Stimulated activated CD4-positive, alpha-beta T cell treated with anti-CD3 and anti-CD28 coated beads, Interleukin-12 subunit alpha, Interleukin-12 subunit beta, amount 100 ng/mL, for 48 hours (primary cell): Measurements from ENCODE around the gene AK4.
"Not testable (repeated sequence)": the region's sequence is repeated elsewhere in the genome, so short reads cannot be mapped to it uniquely, and the experiment has no call there.

Experiments
- DNase-seq, 3 donors: peaks; one replicate each; pipeline ENCODE4 v3.0.0-alpha.2; 2020; ENCODE audit warnings: low read depth in 2 of 3, low spot score in 1 of 3

AK4 gene

DNA sequence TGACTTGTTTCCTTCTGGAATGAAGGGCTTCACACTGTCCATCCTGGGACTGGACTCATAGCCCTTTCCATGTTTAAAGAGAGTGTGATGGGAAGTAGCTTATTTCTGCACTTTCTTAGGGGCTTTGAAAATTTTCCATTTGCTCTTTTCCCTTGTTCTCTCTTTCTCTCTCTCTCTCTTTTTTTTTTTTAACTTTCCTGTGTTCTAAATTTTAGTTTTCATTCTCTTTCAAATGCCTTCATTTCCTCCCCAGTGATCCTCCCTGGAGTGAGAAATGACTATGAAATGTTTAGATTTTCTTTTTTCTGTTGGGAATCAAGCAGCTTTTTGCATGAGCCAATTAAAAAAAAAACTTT lies 2.1 kb downstream of the AK4 start:
- no peak for DNase-seq

GRCh38 chr1:65150583-65151263 lies 2.7 kb downstream of the AK4 start:
- no peak for DNase-seq

GRCh38 chr1:65151641-65152040 lies 3.6 kb downstream of the AK4 start:
- no peak for DNase-seq

DNA sequence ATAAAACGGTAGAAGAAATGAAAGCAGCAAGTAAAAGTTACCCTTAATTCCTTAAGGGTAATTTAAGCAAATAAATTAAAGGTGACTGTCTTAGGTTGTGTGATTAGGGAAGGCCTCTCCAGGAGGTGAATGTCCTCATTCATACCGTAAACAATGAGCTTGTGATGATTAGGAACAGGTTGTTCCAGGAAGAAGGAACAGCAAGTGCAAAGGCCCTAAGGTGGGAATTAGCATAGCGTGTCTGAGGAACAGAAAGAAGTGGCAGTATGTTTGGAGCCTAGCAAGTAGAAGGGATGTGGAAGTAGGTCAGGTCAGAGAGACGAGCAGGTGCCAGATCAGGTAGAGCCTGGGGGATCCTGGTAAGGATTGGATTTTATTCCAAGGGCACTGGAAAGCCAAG lies 5.6 kb downstream of the AK4 start:
- no peak for DNase-seq

DNA sequence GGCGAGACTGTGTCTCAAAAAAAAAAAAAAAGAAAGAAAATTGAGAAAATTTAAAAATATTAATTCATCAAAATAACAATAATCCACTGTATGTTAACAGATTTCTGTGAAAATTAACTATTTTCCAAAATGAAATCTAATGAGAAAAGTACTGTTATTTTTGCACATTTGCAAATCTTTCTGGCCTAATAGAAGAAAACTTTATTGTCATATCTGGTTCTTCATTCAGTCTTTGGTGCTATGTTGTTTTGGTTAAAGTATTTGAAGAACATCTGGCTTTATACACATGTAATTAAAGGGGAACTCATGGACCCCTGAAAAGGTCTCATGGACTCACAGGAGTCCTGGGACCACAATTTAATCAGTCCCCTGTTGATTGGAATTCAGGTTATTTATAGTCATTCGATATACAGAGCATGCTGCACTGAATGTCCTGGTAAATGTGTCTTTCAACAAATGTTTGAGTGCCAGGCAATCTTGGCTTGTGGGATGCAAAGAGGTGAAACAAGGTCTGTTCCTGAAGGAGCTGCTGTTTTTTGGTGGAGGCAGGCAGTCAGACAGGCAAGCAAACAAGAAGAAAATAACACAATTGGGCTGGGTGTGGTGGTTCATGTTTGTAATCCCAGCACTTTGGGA lies 9.0 kb downstream of the AK4 start:
- no peak for DNase-seq

- DNase-seq = no peak
These were observed 9.5 kb downstream of the AK4 start for GRCh38 chr1:65157546-65157941.

DNA sequence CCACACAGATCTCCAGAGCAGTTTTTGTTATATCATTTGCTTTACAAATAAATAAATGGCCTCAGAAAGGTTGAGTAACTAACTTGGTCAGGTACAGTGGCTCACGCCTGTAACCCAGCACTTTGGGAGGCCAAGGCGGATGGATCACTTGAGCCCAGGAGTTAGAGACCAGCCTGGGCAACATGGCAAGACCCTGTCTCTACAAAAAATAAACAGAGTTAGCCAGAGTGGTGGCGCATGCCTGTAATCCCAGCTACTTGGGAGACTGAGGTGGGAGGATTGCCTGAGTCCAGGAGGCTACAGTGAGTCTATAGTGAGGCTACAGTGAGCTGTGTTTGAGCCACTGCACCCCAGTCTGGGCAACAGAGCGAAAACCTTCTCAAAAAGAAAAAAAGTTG lies 11.3 kb downstream of the AK4 start:
- not testable (repeated sequence) for DNase-seq

GRCh38 chr1:65159801-65160523 lies 12.0 kb downstream of the AK4 start:
- no peak for DNase-seq

- no peak for DNase-seq
These were observed 15.3 kb downstream of the AK4 start for GRCh38 chr1:65163201-65163805.

- not testable (repeated sequence) for DNase-seq
These were observed 16.1 kb downstream of the AK4 start for GRCh38 chr1:65164101-65164500.

DNA sequence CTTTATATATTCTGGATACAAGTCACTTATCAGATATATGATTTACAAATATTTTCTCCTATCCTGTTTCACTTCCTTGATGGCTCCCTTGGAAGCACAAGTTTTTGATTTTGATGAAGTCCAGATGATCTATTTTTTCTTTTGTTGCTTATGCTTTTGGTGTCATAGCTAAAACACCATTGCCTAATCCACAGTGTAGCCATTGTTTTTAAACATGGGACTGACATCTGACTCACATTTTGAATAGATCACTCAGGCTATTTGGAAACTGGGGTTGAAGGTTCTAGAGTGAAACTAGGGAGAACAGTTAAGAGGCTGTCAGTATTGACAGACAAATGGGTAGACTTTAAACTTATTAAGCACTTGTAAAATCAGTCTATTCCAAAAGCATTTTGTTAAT lies 16.6 kb downstream of the AK4 start:
- DNase-seq = no peak

DNA sequence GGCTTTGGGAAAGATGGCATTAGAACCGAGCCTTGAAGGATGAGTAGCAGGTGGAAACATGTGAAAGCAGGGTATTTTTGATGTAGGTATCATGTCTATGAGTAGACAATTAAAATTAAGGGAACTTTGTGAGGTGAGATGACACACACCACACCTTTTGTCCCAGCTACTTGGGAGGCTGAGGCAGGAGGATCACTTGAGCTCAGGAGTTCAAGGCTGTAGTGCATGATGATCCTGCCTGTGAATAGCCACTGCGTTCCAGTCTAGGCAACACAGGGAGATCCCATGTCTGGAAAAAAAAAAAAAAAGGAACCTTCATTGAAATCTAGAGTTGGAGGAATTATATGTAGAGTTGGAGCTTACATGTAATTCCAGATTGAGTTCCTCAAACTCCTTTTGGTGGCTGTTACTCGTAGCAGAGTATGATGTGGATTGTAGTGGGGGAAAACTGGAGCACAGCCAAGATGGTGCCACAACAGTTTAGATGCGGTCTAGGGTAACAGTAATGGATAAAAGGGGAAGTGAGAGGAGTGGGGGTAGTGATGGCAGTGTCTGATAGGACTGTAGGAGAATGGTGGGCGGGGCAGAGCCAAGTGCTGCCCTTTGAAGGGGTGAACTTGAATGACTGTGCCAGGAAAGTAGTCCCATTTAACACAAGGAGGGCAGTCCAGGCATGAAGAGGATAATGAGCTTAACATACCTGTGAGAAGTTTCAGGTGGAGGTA lies 17.4 kb downstream of the AK4 start:
- DNase-seq = no peak

GRCh38 chr1:65166572-65167305 lies 18.7 kb downstream of the AK4 start:
- no peak for DNase-seq

GRCh38 chr1:65167586-65168242 lies 19.7 kb downstream of the AK4 start:
- DNase-seq = no peak

- DNase-seq = no peak
These were observed 20.9 kb downstream of the AK4 start for GRCh38 chr1:65168867-65169266.

DNA sequence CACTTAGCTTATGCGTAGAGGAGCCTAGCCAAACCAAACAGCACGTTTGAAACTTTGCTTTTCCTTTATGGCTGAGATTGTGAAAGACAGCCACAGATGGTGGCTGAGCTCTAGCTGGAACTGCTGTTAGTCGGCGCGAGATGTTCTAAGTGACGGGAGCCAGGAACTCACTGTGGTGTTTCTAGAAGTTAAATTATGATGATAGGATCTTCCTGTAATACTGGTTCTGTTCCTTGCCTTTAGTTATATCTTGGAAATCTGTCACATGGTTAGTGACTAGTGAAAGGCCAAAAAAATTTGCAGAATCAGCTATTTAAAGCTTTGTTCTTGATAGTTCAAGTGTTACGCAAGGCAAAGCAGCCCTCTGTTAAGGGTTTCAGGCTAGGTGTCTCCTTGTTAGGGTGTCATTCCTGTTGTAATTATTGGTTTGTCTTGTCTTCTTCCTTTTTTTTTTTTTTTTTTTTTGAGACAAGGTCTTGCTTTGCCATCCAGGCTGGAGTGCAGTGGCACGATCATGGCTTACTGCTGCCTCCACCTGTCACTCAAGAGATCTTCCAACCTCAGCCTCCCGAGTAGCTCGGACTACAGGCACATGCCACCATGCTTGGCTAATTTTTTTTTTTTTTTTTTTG lies 22.6 kb downstream of the AK4 start:
- no peak for DNase-seq

DNA sequence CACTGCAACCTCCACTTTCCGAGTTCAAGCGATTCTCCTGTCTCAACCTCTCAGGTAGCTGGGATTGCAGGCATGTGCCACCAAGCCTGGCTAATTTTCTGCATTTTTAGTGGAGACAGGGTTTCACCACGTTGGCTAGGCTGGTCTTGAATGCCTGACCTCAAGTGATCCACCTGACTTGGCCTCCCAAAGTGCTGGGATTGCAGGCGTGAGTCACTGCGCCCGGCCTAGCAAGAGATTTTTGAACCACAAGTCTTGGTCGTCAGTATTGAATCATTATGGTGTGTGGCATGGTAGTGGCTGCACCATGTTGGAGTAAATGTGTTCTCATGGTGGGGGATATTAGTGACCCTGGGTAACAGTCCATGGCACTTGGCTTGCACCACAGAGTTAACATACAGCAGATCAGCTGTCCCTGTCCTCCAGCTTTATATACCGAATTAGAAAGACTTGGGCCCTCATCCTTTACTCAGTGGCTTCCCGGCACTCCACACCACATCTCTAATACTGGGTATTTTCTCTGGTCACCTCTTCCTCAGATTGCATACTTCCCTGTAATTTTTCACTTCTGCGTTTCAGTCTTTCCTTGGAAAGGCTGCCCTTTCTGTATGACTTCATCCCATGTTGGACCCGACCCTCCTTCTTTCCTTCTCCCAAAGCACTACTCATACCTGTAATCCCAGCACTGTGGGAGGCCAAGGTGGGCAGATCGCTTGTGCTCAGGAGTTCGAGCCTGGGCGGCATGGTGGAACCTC lies 25.1 kb downstream of the AK4 start:
- DNase-seq = no peak

DNA sequence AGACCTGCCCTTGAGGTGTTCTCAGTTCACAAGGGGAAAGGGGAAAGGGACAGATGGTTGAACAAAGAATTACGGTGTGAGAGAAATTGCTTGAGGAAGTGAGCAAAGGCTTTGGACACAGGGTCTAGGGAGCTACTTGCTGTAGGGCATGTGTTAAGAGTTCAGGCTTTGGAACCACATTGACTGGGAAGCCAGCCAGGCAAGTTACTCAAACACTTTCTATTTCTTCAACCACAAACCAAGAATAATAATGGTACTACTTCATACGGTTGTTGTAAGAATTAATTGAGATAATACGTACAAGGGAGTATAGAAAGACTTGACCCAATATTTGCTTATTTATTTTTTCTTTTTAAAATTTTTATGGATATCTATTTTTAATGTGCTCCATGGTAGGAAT lies 26.6 kb downstream of the AK4 start:
- no peak for DNase-seq
